Umbilical cord (tissue), 2 donors: ENCODE measurements around the gene TEDC2. TPM values are rescaled to one million over a fixed set of nuclear protein-coding genes. Genes with fewer than 3 reads are reported as not detected.
A peak's percentile ranks its signal among the peaks of the same experiment; 100 is the strongest.

Experiments
- DNase-seq: peaks from one replicate; pipeline ENCODE4 v3.0.0-alpha.2; 2015; ENCODE audit warnings: low spot score
- total RNA-seq: library from RNA; depleted of rRNA; stranded (reverse); fragments of >200 nt; gene quantifications from one replicate; pipeline ENCODE4 v1.2.3, GENCODE V29; 2014; ENCODE audit warnings: low replicate concordance; ENCODE audit not compliant: insufficient read depth

Gene TEDC2
- total RNA-seq, 1 donor from 2014 or later = 1.2 TPM

- no peak for DNase-seq
These were observed 5.9 kb downstream of the TEDC2 start for GRCh38 chr16:2465653-2466415.

GRCh38 chr16:2466667-2467527 lies 7.0 kb downstream of the TEDC2 start:
- no peak for DNase-seq

DNA sequence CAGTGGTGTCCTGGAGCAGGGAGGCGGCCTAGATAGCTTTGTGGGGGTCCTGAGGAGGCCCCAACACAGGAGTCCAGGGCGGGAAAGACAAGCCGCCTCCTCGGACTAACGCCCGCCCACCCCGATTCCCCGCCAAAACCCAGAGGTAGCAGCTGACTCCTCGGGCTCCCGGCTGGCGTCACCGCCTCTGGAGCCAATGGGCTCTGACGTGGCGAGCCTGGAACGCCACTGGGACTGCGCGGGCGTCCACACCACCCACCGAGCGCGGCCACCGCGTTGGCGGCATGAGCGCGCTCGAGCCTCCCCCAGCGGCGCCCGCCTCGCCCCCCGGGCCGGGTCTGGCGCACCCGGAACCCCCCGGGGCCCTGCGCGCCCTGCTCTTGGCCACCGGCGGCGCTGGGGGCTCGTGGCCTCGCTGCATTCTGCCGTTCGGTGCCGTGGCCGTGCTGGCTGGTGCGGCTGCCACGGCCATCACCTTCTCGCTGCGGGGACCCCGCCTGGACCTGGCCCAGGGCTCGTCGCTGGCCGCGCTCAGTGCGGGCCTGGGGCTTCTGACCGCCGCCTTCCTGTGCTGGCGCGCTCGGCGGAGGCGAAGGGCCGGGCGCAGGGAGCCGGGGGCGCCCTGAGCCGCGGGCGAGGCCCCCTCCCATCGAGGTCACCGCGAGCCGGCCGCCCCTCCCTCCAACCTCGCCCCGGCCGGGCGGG lies 7.8 kb downstream of the TEDC2 start:
- peak; percentile 82 for DNase-seq

DNA sequence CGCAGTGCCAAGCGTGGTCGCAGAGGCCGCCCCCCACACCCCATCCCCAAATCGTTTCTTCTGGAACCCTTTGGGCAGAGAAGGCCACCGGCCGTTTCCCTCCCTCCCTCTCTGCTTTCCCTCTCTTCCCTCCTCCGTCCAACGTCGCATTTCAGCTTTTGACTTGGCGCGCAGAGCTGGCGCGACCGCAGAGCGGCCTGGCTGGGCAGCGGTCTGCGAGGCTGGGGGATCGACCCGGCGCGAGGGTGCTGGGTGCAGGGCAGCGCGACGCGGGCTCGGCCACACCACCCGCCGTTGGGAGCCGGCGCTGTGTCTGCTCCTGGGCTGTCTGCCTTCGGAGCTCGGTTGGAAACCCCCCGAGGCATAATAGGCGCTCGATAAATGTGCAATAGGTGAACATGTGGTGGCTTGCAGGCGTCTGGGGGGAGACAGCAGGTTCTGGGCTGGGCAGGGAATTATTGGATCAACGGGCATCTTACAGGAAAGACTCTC lies 8.4 kb downstream of the TEDC2 start:
- peak; percentile 51 for DNase-seq

DNA sequence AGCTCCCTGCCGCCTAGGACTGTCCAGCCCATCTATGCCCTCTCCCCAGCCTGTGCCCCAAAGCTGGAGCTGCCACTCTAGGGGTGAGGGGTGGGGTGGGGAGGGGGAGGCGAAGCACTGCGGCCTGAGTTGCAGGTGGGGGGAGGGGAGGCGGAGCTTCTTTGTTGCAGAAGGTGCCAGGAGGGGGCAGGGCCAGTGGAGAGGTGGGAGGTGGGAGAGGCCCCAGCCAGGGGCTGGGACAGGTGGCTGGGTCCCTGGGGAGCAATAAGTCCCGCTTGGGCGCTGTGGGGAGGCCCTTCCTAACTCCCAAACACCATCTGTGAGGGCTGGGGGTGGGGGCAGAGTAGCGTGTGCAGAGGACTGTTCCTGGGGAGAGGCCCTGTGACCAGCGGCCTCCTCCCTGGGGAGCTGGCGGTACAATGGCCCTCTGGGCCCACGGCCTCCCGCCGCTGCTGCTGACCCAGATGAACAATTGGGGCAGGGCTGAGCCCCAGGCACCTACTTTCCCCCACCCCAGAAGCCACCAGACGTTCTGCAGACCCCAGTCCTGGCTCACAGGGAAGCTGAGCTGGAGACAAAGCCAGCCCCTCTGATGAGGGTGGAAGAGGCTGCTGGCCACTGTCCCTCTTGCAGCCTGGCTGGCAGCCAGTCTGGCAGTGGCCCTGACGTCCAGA lies 9.0 kb downstream of the TEDC2 start:
- DNase-seq = peak; percentile 29

- DNase-seq = no peak
These were observed 9.7 kb downstream of the TEDC2 start for GRCh38 chr16:2469399-2470233.

- DNase-seq = no peak
These were observed 10.3 kb downstream of the TEDC2 start for GRCh38 chr16:2470234-2470601.

DNA sequence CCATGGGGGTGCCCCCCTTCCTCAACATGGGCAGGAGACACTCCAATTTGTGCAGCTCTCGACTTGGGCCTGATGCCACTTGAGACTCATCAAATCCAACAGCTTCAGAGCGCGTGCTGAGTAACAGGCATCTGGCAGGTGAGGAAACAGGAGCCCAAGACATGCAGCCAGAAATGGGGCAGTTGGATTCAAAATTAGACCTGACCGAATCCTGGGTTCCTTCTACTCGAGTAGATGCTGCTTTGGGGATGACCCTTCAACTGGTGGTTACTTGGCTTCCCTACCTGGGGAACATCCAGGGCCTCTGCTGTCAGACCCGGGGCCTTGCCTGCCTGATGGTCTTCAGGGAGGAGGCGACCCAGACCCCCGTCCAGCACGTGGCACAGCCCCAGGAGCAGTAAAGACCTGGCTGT lies 10.7 kb downstream of the TEDC2 start:
- DNase-seq = no peak

DNA sequence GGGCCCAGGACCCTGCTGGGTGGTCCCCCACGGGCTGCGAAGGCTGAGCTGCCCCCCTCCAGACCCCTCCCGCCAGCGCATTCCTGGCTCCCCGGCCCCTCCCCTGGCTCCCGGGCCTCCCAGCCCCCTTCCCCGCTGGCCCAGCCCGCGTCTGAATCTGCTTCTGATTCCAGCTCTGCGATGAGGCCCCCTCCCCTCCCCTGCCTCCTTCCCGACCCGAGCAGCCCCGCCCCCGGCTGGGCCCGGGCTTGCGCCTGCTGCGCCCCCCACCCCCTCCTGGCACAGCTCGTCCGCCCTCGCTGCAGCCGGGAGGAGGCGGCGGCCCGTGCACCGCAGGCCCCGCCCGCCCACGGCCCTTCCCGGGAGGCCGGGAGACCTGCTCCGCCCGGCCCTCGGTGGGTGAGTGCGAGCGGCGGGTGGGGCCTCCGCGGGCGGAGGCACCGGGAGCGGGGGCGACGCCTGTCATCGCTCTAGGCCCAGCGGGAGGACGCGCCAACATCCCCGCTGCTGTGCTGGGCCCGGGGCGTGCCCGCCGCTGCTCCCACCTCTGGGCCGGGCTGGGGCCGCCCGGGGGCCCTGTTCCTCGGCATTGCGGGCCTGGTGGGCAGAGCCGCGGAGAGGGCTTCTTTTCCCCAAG lies 11.2 kb downstream of the TEDC2 start, which contains the start of gene NTN3:
Gene NTN3, plus strand, starts transcription at position 282 of the 637 bp plus-strand sequence. CDS start 405 bp downstream, outside the sequence.
- peak; percentile 76 for DNase-seq

GRCh38 chr16:2471653-2472487 lies 12.0 kb downstream of the TEDC2 start:
- DNase-seq = no peak

DNA sequence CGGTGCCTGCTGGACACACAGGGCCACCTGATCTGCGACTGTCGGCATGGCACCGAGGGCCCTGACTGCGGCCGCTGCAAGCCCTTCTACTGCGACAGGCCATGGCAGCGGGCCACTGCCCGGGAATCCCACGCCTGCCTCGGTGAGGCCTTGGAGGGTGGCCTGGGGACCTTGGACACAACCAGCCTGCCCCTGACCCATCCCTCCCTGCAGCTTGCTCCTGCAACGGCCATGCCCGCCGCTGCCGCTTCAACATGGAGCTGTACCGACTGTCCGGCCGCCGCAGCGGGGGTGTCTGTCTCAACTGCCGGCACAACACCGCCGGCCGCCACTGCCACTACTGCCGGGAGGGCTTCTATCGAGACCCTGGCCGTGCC lies 12.6 kb downstream of the TEDC2 start:
- no peak for DNase-seq

- no peak for DNase-seq
These were observed 13.1 kb downstream of the TEDC2 start for GRCh38 chr16:2472885-2473445.

DNA sequence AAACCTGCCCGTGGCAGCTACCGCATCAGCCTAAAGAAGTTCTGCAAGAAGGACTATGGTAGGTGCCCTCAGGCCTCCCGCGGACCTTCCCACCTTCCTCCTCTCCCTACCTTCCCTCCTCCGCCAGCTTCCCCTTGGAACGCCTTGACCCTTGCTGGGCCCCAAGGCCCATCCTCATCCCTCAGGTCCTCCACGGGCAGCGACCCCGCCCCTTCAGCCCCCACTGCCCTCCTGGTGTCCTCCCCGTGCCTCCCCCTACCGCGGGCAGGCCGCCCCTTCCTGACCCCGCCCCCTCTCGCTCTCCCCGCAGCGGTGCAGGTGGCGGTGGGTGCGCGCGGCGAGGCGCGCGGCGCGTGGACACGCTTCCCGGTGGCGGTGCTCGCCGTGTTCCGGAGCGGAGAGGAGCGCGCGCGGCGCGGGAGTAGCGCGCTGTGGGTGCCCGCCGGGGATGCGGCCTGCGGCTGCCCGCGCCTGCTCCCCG lies 13.6 kb downstream of the TEDC2 start:
- DNase-seq = peak; percentile 26

GRCh38 chr16:2473999-2474876 lies 14.3 kb downstream of the TEDC2 start:
- DNase-seq = peak; percentile 38

DNA sequence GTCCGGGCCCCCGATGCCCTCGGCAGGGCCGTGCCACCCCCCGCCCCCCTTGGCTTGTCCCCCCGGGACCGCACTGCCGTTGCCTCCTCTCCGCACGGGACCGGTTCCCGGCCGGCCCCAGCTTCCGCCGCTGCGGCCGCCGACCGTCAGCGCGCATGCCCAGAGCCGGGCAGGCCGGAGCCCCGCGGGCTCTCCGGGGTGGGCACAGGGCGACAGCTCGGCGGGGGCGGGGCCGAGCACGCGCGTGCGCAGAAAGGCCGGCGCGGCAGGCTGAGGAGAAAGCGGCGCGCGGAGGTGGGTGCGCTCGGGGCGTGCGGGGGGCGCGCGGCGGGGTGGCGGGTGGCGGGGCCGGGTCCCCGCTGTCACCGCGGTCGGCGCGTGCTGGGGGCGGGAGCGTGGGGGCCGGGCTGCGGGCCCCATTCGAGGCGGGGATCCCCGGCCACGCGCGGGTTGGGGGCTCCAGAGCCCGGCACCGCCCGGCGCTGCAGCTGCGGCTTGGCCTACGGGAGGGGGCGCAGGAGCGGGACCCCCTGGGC lies 15.0 kb downstream of the TEDC2 start, which contains the start of gene TBC1D24:
Gene TBC1D24, plus strand, starts transcription at position 251 of the 536 bp plus-strand sequence. CDS start 21,022 bp downstream, outside the sequence.
- peak; percentile 90 for DNase-seq

- DNase-seq = no peak
These were observed 15.8 kb downstream of the TEDC2 start for GRCh38 chr16:2475413-2476344.
